HG03045 (cell line): Measurements from ENCODE around the gene C14orf119.

Experiments
- ATAC-seq: cut with Tn5 transposase; IDR thresholded peaks from one replicate; pipeline ENCODE4 v1.9.1; 2021; ENCODE audit warnings: mild to moderate bottlenecking, moderate library complexity; ENCODE audit not compliant: unreplicated experiment

Gene C14orf119

GRCh38 chr14:23124337-23124954 is 29.1 kb downstream of the C14orf119 start:
- ATAC-seq: no peak

GRCh38 chr14:23125011-23125410 is 29.7 kb downstream of the C14orf119 start:
- ATAC-seq: no peak

GRCh38 chr14:23125933-23126524 is 30.7 kb downstream of the C14orf119 start:
- no peak for ATAC-seq

- no peak for ATAC-seq
Measured at GRCh38 chr14:23126548-23127278, 31.4 kb downstream of the C14orf119 start.

GRCh38 chr14:23127861-23128260 is 32.6 kb downstream of the C14orf119 start:
- ATAC-seq: no peak

GRCh38 chr14:23128969-23129758 is 33.9 kb downstream of the C14orf119 start:
- ATAC-seq: no peak

- ATAC-seq: no peak
Measured at GRCh38 chr14:23129759-23130316, 34.5 kb downstream of the C14orf119 start.

GRCh38 chr14:23130871-23131270 is 35.6 kb downstream of the C14orf119 start:
- no peak for ATAC-seq

- ATAC-seq: no peak
Measured at GRCh38 chr14:23131482-23131881, 36.2 kb downstream of the C14orf119 start.

GRCh38 chr14:23132970-23133369 is 37.7 kb downstream of the C14orf119 start:
- ATAC-seq: no peak

- ATAC-seq: no peak
Measured at GRCh38 chr14:23136566-23137133, 41.3 kb downstream of the C14orf119 start.

- ATAC-seq: no peak
Measured at GRCh38 chr14:23137192-23137812, 42.0 kb downstream of the C14orf119 start.

- no peak for ATAC-seq
Measured at GRCh38 chr14:23137813-23138535, 42.7 kb downstream of the C14orf119 start.

GRCh38 chr14:23139874-23140273 is 44.6 kb downstream of the C14orf119 start:
- no peak for ATAC-seq

- ATAC-seq: no peak
Measured at GRCh38 chr14:23140371-23140770, 45.1 kb downstream of the C14orf119 start.

GRCh38 chr14:23141706-23142444 is 46.6 kb downstream of the C14orf119 start:
- no peak for ATAC-seq

- no peak for ATAC-seq
Measured at GRCh38 chr14:23142826-23143225, 47.5 kb downstream of the C14orf119 start.

GRCh38 chr14:23143911-23144310 is 48.6 kb downstream of the C14orf119 start:
- no peak for ATAC-seq

- ATAC-seq: no peak
Measured at GRCh38 chr14:23145794-23146350, 50.6 kb downstream of the C14orf119 start.
